Ectodermal cell (in vitro differentiated cells): ENCODE data around the gene TBC1D19.

Source experiments
- H3K27ac ChIP-seq: 2 replicates; pipeline ENCODE4 v1.7.0; 2013; ENCODE audit warnings: mild to moderate bottlenecking, low read depth, low read length; ENCODE audit not compliant: insufficient read depth, poor library complexity, severe bottlenecking
- H3K27me3 ChIP-seq: 2 replicates; pipeline ENCODE4 v1.7.0; 2013; ENCODE audit warnings: mild to moderate bottlenecking, low read length; ENCODE audit not compliant: insufficient read depth, control insufficient read depth, poor library complexity, severe bottlenecking
- H3K36me3 ChIP-seq: one replicate; pipeline ENCODE4 v1.7.0; 2013; ENCODE audit warnings: low read length; ENCODE audit not compliant: control insufficient read depth, insufficient read depth
- H3K4me1 ChIP-seq: one replicate; pipeline ENCODE4 v1.7.0; 2013; ENCODE audit warnings: low read length; ENCODE audit not compliant: control insufficient read depth, insufficient read depth
- H3K4me3 ChIP-seq: 2 replicates; pipeline ENCODE4 v1.7.0; 2013; ENCODE audit warnings: low read depth, low read length, control low read depth; ENCODE audit not compliant: insufficient read depth
- H3K9me3 ChIP-seq: 2 replicates; pipeline ENCODE4 v1.7.0; 2013; ENCODE audit warnings: mild to moderate bottlenecking, low read length, moderate library complexity; ENCODE audit not compliant: control insufficient read depth
- WGBS, 2 experiments: methylation state at CpG; one replicate each; pipeline ENCODE4 v1.1.7; 2013; ENCODE audit warnings: missing lambda C conversion rate in 2 of 2; 5-methylcytosine and 5-hydroxymethylcytosine counted together

TBC1D19 gene

GRCh38 chr4:26796081-26796480 is 212.2 kb downstream of the TBC1D19 start:
- H3K27ac ChIP-seq: no peak overlapping the region
- H3K4me1 ChIP-seq: no peaks in the 10 kb centered on the region
- WGBS, 2 experiments: 88 to 100% methylated on average over 1 to 3 of the region's 3 CpGs
- no peak overlapping the region for H3K4me3 ChIP-seq
- H3K9me3 ChIP-seq: no peaks in the 10 kb centered on the region
- no peaks in the 10 kb centered on the region for H3K27me3 ChIP-seq
- no peaks in the 10 kb centered on the region for H3K36me3 ChIP-seq

- Histone ChIP-seq H3K4me3 (no peak overlapping the region), H3K36me3 (no peaks in the 10 kb centered on the region), H3K27ac (no peak overlapping the region), H3K9me3 (no peaks in the 10 kb centered on the region), H3K27me3 (no peaks in the 10 kb centered on the region), H3K4me1 (peaks cover 8% of the 10 kb centered on the region)
- 92 to 95% methylated on average over 4 to 5 of the region's 5 CpGs for WGBS, 2 experiments
Observed at GRCh38 chr4:26802790-26803189, 218.9 kb downstream of the TBC1D19 start.

GRCh38 chr4:26803211-26803861 is 219.5 kb downstream of the TBC1D19 start:
- 42 to 43% methylated on average over 9 of the region's 9 CpGs for WGBS, 2 experiments
- H3K27me3 ChIP-seq: no peaks in the 10 kb centered on the region
- H3K9me3 ChIP-seq: no peaks in the 10 kb centered on the region
- no peak overlapping the region for H3K27ac ChIP-seq
- no peaks in the 10 kb centered on the region for H3K36me3 ChIP-seq
- H3K4me1 ChIP-seq: peaks cover 8% of the 10 kb centered on the region
- no peak overlapping the region for H3K4me3 ChIP-seq

- no peak overlapping the region for H3K4me3 ChIP-seq
- H3K36me3 ChIP-seq: no peaks in the 10 kb centered on the region
- H3K4me1 ChIP-seq: peaks cover 8% of the 10 kb centered on the region
- H3K9me3 ChIP-seq: no peaks in the 10 kb centered on the region
- H3K27ac ChIP-seq: no peak overlapping the region
- 96 to 97% methylated on average over 26 of the region's 26 CpGs for WGBS, 2 experiments
- H3K27me3 ChIP-seq: no peaks in the 10 kb centered on the region
Observed at GRCh38 chr4:26804451-26804850, 220.6 kb downstream of the TBC1D19 start.

- WGBS, 2 experiments: 95 to 96% methylated on average over 10 of the region's 10 CpGs
- Histone ChIP-seq H3K9me3 (no peaks in the 10 kb centered on the region), H3K4me1 (peaks cover 8% of the 10 kb centered on the region), H3K36me3 (no peaks in the 10 kb centered on the region), H3K27ac (no peak overlapping the region), H3K4me3 (no peak overlapping the region), H3K27me3 (no peaks in the 10 kb centered on the region)
Observed at GRCh38 chr4:26804925-26805324, 221.0 kb downstream of the TBC1D19 start.
